GM18517 (cell line): ENCODE measurements around the gene GJA4.
"Not testable (repeated sequence)": the region's sequence is repeated elsewhere in the genome, so short reads cannot be mapped to it uniquely, and the experiment has no call there.

ENCODE experiments used
- ATAC-seq: cut with Tn5 transposase; IDR thresholded peaks from one replicate; pipeline ENCODE4 v1.9.1; 2021; ENCODE audit warnings: mild to moderate bottlenecking, moderate library complexity; ENCODE audit not compliant: unreplicated experiment

Gene GJA4

GRCh38 chr1:34768856-34769255, 23.9 kb upstream of the GJA4 start:
- no peak for ATAC-seq

GRCh38 chr1:34770891-34771504, 21.8 kb upstream of the GJA4 start:
- no peak for ATAC-seq

GRCh38 chr1:34771573-34772371, 21.0 kb upstream of the GJA4 start:
- no peak for ATAC-seq

DNA sequence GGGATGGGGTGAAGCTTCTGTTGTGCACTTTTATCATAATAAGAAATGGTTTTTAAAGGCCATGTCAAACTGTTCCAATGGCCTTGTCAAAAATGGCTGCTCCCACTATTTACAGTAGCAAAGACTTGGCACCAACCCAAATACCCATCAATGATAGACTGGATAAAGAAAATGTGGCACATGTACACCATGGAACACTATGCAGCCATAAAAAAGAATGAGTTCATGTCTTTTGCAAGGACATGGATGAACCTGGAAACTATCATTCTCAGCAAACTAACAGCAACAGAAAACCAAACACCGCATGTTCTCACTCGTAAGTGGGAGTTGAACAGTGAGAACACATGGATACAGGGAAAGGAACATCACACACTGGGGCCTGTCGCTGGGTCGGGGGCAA, 19.7 kb upstream of the GJA4 start:
- ATAC-seq, result not testable (repeated sequence)

DNA sequence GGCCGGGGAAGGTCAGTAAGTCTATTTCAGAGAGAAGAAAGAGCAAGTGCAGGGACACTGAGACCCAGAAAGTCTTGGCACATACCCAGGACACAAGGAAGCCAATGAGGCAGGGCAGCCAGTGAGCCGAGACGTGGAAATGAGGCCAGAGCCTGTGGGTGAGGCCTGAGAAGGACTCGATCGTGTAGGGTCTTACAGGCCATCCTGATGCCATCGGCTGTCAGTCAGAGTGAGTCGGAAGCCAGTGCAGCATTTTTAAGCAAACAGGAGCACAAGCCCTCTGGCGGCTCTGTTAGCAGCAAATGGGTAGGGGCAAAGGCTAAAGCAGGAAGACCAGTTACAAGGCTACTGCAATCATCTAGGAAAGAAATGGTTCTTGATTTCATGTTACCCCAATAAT, 17.8 kb upstream of the GJA4 start:
- ATAC-seq, result no peak

DNA sequence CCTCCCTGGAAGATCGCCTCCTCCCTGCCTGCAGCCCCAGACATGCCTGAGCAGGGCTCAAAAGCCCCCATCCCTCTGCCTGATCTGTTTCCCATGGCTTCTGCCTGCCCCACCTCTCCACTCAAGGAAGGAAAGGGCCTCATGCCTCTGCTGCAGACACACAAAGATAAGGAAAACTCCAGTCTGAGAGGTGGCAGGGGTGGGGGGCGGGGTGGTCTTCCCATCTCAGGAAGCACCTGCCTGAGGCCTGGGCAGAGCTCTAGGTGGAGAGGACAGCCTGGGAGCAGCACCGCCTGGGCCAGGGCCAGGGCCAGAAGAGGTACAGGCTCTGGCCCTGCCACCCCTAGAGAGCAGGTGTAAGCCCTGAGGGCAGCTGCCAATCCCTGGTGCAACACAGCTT, 15.9 kb upstream of the GJA4 start:
- no peak for ATAC-seq

DNA sequence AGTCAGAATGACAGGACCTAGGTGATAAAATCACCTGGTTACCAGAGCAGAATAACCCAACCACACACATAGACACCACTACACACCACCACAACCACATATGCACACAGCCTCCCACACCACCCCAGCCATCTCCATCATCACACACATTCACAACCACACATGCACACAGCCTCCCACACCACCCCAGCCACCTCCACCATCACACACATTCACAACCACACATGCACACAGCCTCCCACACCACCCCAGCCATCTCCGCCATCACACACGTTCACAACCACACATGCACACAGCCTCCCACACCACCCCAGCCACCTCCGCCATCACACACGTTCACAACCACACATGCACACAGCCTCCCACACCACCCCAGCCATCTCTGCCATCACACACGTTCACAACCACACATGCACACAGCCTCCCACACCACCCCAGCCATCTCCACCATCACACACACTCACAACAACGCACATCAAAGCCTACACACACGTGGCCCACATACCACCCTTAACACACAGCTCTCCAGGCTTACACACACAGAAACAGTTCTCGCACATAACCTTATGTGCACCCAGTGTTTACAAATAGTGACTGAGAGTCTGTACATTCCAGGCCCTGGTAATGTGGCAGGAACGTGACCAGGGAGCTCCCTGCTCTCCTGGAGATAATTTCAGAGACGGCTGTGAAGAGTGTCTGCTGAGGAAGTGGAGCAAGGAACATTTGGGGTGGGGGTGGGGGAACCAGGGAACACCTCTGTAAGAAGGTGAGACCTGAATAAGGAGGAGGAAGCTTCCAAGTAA, 15.1 kb upstream of the GJA4 start:
- ATAC-seq, result no peak

DNA sequence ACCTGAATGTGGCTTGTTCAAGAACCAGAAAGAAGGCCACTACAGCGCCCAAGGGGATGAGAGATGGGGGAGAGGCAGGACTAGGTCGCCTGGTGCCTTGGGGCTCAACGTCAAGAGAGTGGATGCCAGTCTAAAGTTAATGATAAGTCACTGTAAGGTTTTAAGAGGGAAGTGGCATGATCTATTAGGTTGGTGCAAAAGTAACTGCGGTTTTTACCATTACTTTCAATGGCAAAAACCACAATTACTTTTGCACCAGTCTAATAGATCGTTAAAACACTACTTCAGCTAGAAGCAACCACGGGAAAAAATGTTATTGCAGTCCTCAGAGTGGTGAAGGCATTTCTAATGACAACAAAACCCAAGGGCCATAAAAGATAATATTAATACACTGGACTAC, 14.4 kb upstream of the GJA4 start:
- no peak for ATAC-seq

DNA sequence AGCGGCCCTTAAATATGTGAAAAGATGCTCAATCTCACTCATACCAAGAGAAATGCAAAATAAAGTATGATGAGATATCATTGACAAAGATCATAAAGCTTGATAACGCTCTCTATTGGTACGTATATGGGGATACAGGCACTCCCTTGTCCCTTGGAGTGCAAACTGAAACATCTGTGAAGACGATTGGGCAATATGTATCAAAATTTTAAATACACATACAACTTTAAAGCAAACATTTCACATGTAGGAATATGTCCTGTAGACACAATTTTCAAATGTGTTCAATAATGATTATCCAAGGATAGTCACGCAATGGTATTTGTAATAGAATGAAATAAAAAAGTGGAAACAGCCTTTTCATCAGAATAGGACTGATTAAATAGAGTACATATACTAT, 13.8 kb upstream of the GJA4 start:
- ATAC-seq, result no peak

- no peak for ATAC-seq
Measured at GRCh38 chr1:34779526-34779925, 13.3 kb upstream of the GJA4 start.

DNA sequence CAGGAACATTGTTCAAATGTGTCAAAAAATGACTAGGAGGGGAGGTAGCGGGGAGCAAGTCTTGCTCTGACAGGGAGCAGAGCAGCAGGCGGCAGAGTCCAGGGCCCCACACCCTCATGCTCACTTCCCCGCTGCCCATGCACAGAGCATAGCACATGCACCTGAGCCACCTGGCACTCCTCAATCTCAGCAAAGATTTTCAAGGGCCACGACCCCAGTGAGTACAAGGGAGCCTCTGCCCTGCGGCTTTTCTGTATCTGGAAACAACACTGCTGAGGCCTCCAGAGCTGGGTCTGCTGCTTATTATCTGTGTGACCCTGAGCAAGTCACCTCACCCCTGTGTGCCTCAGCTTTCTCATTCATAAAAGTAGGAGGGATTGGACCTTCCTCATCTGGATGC, 12.8 kb upstream of the GJA4 start:
- no peak for ATAC-seq

DNA sequence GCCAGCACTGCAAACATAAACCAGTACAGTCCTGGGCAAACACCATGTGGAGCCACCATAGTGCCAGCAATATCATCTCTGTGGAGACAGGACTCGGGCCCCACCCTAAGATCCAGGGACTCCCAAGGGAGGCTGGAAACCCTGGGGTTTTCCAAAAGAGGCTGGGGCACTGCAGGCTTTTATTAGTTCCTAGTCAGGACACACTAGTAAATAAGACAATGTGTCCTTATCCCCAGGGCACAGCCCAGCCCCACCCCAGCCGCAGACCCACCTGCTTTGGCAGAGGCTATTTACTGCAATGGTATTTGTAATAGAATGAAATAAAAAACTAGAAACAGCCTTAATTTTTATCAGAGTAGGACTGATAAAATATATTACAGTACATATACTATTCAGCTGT, 12.3 kb upstream of the GJA4 start:
- no peak for ATAC-seq

GRCh38 chr1:34781071-34781843, 11.5 kb upstream of the GJA4 start, which contains the start of gene GJB3:
GJB3 (plus strand) TSS chr1:34781214; CDS start chr1:34784763, 3,549 bp downstream.
- ATAC-seq, result no peak

DNA sequence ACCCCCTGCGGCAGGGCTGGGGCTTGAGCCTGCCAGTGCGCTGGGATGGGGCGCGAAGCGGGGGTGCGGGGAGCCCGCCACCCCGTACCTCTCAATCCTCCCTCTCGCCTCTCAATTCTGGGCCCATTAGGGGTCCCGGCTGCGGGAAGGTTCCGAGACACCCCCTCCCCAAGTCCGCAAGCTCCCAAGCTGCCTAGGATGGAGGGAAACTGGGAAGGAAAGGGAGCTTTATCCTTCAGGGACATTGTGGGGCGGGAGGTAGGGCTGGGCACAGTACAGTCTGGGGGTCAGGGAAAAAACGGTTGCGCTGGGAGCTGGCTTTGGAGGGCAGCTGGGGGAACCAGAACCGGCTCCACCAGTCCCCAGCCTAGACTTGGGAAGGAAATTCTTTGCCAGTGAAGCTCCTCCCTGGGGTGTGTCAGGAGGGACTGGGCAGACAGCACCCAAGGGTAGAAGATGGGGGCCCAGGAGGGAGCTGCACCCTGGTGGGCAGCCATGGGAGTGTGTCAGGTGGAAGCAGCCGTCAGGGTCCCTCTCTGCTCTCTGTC, 10.9 kb upstream of the GJA4 start:
- ATAC-seq, result no peak

DNA sequence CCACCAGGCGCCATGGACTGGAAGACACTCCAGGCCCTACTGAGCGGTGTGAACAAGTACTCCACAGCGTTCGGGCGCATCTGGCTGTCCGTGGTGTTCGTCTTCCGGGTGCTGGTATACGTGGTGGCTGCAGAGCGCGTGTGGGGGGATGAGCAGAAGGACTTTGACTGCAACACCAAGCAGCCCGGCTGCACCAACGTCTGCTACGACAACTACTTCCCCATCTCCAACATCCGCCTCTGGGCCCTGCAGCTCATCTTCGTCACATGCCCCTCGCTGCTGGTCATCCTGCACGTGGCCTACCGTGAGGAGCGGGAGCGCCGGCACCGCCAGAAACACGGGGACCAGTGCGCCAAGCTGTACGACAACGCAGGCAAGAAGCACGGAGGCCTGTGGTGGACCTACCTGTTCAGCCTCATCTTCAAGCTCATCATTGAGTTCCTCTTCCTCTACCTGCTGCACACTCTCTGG, 8.0 kb upstream of the GJA4 start:
- no peak for ATAC-seq

DNA sequence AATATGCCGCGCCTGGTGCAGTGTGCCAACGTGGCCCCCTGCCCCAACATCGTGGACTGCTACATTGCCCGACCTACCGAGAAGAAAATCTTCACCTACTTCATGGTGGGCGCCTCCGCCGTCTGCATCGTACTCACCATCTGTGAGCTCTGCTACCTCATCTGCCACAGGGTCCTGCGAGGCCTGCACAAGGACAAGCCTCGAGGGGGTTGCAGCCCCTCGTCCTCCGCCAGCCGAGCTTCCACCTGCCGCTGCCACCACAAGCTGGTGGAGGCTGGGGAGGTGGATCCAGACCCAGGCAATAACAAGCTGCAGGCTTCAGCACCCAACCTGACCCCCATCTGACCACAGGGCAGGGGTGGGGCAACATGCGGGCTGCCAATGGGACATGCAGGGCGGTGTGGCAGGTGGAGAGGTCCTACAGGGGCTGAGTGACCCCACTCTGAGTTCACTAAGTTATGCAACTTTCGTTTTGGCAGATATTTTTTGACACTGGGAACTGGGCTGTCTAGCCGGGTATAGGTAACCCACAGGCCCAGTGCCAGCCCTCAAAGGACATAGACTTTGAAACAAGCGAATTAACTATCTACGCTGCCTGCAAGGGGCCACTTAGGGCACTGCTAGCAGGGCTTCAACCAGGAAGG, 7.4 kb upstream of the GJA4 start:
- ATAC-seq, result no peak

GRCh38 chr1:34785875-34786470, 6.8 kb upstream of the GJA4 start:
- no peak for ATAC-seq

GRCh38 chr1:34786521-34787325, 6.1 kb upstream of the GJA4 start:
- peak; percentile 52 for ATAC-seq
